CD4-positive, CD25-positive, alpha-beta regulatory T cell (primary cell): ENCODE measurements around the gene TOGARAM2. TPM values are rescaled to one million over a fixed set of nuclear protein-coding genes. Genes with fewer than 3 reads are reported as not detected.
A peak's percentile ranks its signal among the peaks of the same experiment; 100 is the strongest.

Source experiments
- ATAC-seq, 2 donors: fragments of 150-1000 bp; cut with Tn5 transposase; one replicate each; pipeline ENCODE4 v1.10.0; 2021; ENCODE audit warnings: low read depth in 2 of 2, moderate number of reproducible peaks in 2 of 2, moderate library complexity in 1 of 2
- DNase-seq, 3 donors: peaks; one replicate each; pipeline versions ENCODE4 v3.0.0 to v3.0.0-alpha.2; 2012 to 2022; ENCODE audit warnings: mixed read lengths in 1 of 3
- H3K27ac ChIP-seq: one replicate; pipeline ENCODE4 v1.7.0; 2013; ENCODE audit warnings: mild to moderate bottlenecking, low read length; ENCODE audit not compliant: insufficient read depth, poor library complexity, severe bottlenecking
- H3K27me3 ChIP-seq: one replicate; pipeline ENCODE4 v1.7.0; 2013; ENCODE audit warnings: low read length; ENCODE audit not compliant: control insufficient read depth, insufficient read depth
- H3K36me3 ChIP-seq: one replicate; pipeline ENCODE4 v1.7.0; 2013; ENCODE audit warnings: mild to moderate bottlenecking, low read length, moderate library complexity; ENCODE audit not compliant: control insufficient read depth, insufficient read depth
- H3K4me1 ChIP-seq: 2 replicates; pipeline ENCODE4 v1.7.0; 2013; ENCODE audit warnings: mild to moderate bottlenecking, low read length; ENCODE audit not compliant: insufficient read depth, control insufficient read depth, poor library complexity, severe bottlenecking
- H3K4me3 ChIP-seq: one replicate; pipeline ENCODE4 v1.7.0; 2013; ENCODE audit warnings: low read depth, mild to moderate bottlenecking, low read length, moderate library complexity
- H3K9me3 ChIP-seq, 2 experiments: 1 replicate in 1 of 2; 2 replicates in 1 of 2; pipeline ENCODE4 v1.7.0; 2013; ENCODE audit warnings: low read length in 2 of 2, mild to moderate bottlenecking in 1 of 2, moderate library complexity in 1 of 2; ENCODE audit not compliant: control insufficient read depth in 2 of 2
- H3K27ac Mint-ChIP-seq, 3 donors: one replicate each; pipeline ENCODE4 v1.8.0; 2020 to 2022; ENCODE audit warnings: mild to moderate bottlenecking in 3 of 3, mixed read lengths in 3 of 3, moderate library complexity in 2 of 3
- H3K27me3 Mint-ChIP-seq: one replicate; pipeline ENCODE4 v1.8.0; 2022; ENCODE audit warnings: mild to moderate bottlenecking, mixed read lengths
- H3K36me3 Mint-ChIP-seq: one replicate; pipeline ENCODE4 v1.8.0; 2020; ENCODE audit warnings: mixed read lengths
- H3K4me1 Mint-ChIP-seq, 4 donors: one replicate each; pipeline ENCODE4 v1.8.0; 2020 to 2022; ENCODE audit warnings: mixed read lengths in 4 of 4, mild to moderate bottlenecking in 1 of 4
- H3K4me3 Mint-ChIP-seq, 4 donors: one replicate each; pipeline ENCODE4 v1.8.0; 2020 to 2022; ENCODE audit warnings: mild to moderate bottlenecking in 4 of 4, mixed read lengths in 4 of 4, moderate library complexity in 3 of 4
- H3K9me3 Mint-ChIP-seq, 7 donors: one replicate each; pipeline ENCODE4 v1.8.0; 2020 to 2022; ENCODE audit warnings: mixed read lengths in 7 of 7, mild to moderate bottlenecking in 3 of 7, moderate library complexity in 2 of 7
- polyA plus RNA-seq, 4 donors: library from polyadenylated mRNA; unstranded; fragments of 300-500 nt; fragmentation: Illumina TruSeq; gene quantifications; one replicate each; pipeline ENCODE4 v1.2.3, GENCODE V29; 2021
- total RNA-seq: library from RNA; stranded (reverse); gene quantifications from one replicate; pipeline ENCODE4 v1.2.3, GENCODE V29; 2022

Gene TOGARAM2
- total and polyA plus RNA-seq, 5 donors from 2014 or later: 1.5 to 9.3 (median 2.1) TPM; not detected in 1

DNA sequence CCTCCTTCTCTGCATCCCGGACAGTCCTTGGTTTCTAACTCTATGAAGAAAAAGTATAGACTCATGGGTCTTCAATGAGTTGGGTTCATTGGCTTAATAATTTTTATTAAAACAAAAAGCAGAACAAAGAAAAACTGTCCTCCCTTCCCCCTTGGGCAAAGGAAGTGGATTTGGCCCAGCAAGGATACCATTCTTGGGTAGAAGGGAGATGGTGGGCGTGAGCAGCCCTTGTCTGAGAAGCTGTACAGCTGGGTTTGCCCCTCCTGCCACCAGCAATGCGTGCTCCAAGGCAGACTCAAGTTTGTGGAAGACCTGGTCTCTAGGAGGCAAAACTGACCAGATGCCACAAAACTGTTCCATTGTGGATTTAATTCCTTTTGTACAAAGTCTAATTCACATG lies 80.5 kb downstream of the TOGARAM2 start:
- no peaks in the 10 kb centered on the region for H3K9me3 Mint-ChIP-seq
- H3K4me1 Mint-ChIP-seq: peaks cover 0 to 2% (median 0%) of the 10 kb centered on the region in 4 donors
- H3K9me3 ChIP-seq: no peaks in the 10 kb centered on the region
- H3K36me3 ChIP-seq: no peaks in the 10 kb centered on the region
- H3K36me3 Mint-ChIP-seq: no peaks in the 10 kb centered on the region
- ATAC-seq (no peak), DNase-seq (no peak)
- no peak overlapping the region for H3K4me3 Mint-ChIP-seq
- H3K27ac Mint-ChIP-seq: no peak overlapping the region
- H3K4me3 ChIP-seq: no peak overlapping the region
- no peaks in the 10 kb centered on the region for H3K4me1 ChIP-seq
- H3K27ac ChIP-seq: no peak overlapping the region
- no peaks in the 10 kb centered on the region for H3K27me3 Mint-ChIP-seq
- no peaks in the 10 kb centered on the region for H3K27me3 ChIP-seq

DNA sequence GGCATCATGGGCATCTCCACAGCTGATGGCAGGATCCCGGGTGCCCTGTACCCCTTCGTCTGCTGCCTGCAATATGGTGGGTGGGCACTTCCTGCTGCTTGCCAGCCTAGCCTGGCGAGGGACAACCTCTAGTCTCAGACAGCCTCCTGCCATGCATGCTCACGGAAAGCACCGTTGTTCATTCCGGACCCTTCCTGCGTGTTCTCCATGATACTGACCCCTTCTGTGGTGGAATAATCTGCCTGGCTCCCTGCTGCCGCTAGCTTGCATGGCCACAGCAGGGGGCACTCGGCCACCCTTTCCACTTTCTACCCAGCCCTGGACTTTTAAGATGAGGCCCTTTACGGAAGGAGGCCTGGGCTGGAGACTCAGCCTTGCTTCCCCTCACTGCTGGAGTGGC lies 81.3 kb downstream of the TOGARAM2 start:
- H3K4me3 ChIP-seq: no peak overlapping the region
- Mint-ChIP-seq H3K27me3 (no peaks in the 10 kb centered on the region), H3K36me3 (no peaks in the 10 kb centered on the region), H3K4me3 (no peak overlapping the region), H3K9me3 (no peaks in the 10 kb centered on the region), H3K4me1 (peaks cover 0 to 2% (median 0%) of the 10 kb centered on the region in 4 donors), H3K27ac (no peak overlapping the region)
- DNase-seq (no peak), ATAC-seq (no peak)
- H3K36me3 ChIP-seq: no peaks in the 10 kb centered on the region
- no peaks in the 10 kb centered on the region for H3K27me3 ChIP-seq
- no peaks in the 10 kb centered on the region for H3K9me3 ChIP-seq
- H3K4me1 ChIP-seq: no peaks in the 10 kb centered on the region
- H3K27ac ChIP-seq: no peak overlapping the region

DNA sequence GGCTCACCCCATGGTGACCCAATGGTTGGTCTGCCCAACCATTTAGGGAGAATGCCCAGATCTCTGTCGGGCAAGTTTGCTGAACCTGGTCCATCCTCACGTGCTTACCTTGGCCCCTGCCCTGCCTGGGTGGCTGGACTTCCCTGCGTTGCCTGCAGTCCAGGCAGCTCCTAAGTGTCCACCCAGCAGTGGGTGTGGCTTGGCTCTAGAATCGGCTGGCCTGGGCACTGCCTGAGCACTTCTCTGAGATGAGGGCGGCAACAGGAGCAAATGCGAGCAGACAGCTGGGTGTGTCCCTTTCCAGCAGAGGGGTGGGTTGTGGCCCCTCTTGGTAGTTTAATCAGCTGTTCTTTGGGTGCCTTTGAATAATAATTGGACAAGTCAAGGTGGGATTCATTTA lies 82.0 kb downstream of the TOGARAM2 start:
- Mint-ChIP-seq H3K36me3 (no peaks in the 10 kb centered on the region), H3K27ac (peak overlapping the region in 1 of 3 donors; percentile 69), H3K4me3 (no peak overlapping the region), H3K27me3 (no peaks in the 10 kb centered on the region), H3K9me3 (no peaks in the 10 kb centered on the region), H3K4me1 (peaks cover 0 to 2% (median 0%) of the 10 kb centered on the region in 4 donors)
- DNase-seq (no peak), ATAC-seq (peak in 1 of 2 donors; percentile 24)
- H3K27ac ChIP-seq: no peak overlapping the region
- no peaks in the 10 kb centered on the region for H3K4me1 ChIP-seq
- no peaks in the 10 kb centered on the region for H3K36me3 ChIP-seq
- H3K27me3 ChIP-seq: no peaks in the 10 kb centered on the region
- H3K4me3 ChIP-seq: no peak overlapping the region
- H3K9me3 ChIP-seq: no peaks in the 10 kb centered on the region

DNA sequence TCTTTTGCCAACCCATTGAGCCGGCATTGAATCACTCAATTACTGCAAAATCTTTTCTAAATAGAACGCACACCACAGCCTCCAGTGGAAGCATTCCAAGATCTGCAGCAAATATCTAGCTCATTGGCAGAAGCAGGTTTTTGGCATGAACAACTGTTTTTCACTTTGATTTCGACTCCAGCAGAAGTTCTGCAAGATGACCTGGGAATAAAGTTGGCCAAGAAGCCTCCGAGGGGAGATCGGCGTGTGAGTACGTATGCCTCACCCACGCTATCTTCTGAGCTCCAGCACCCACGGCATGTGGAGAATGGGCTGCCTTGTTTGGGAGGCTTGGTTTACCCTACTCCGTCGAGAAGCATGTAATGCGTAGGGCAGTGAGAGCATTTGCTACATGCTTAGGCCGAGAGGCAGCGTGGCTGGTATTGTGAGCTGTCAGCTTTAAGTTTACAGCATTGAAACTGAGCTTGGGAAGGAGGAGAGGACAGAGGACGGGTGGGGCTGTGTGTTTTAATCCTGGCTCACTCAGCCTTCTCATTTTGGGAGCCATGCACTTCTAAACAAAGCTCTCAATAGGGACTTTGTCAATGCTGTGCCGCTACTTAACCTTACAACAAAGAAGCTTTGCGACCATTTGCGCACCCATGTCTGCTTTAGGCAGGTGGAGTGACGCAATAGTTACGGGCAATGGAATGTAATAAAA lies 82.7 kb downstream of the TOGARAM2 start:
- no peak for ATAC-seq
- Mint-ChIP-seq H3K27ac (no peak overlapping the region), H3K36me3 (no peaks in the 10 kb centered on the region), H3K27me3 (no peaks in the 10 kb centered on the region), H3K9me3 (no peaks in the 10 kb centered on the region), H3K4me1 (peaks cover 0 to 2% (median 0%) of the 10 kb centered on the region in 4 donors), H3K4me3 (no peak overlapping the region)
- Histone ChIP-seq H3K4me1 (no peaks in the 10 kb centered on the region), H3K4me3 (no peak overlapping the region), H3K36me3 (no peaks in the 10 kb centered on the region), H3K9me3 (no peaks in the 10 kb centered on the region), H3K27me3 (no peaks in the 10 kb centered on the region), H3K27ac (no peak overlapping the region)
- DNase-seq: no peak

DNA sequence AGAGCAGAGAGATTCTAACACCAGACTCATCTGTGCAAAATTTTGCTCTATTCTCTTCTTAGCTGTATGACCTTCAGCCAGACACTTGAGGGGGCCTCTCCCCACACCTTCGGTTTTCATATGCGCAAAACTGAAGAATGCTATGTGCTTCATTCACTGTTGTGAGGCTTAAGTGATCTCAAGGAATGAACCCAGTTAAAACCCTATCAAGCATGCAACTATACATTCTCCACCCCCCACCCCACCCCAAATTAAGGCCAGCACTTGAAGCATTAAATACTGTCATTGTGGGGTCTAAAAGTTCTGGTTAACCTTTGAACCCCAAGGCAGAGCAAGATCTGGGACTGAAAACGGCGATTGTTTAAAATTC lies 83.2 kb downstream of the TOGARAM2 start:
- no peak overlapping the region for H3K27ac Mint-ChIP-seq
- Histone ChIP-seq H3K9me3 (no peaks in the 10 kb centered on the region), H3K4me1 (no peaks in the 10 kb centered on the region), H3K4me3 (no peak overlapping the region), H3K27me3 (no peaks in the 10 kb centered on the region), H3K27ac (no peak overlapping the region), H3K36me3 (no peaks in the 10 kb centered on the region)
- H3K27me3 Mint-ChIP-seq: no peaks in the 10 kb centered on the region
- DNase-seq (no peak), ATAC-seq (no peak)
- H3K9me3 Mint-ChIP-seq: no peaks in the 10 kb centered on the region
- H3K36me3 Mint-ChIP-seq: no peaks in the 10 kb centered on the region
- no peak overlapping the region for H3K4me3 Mint-ChIP-seq
- peaks cover 0 to 2% (median 0%) of the 10 kb centered on the region in 4 donors for H3K4me1 Mint-ChIP-seq

DNA sequence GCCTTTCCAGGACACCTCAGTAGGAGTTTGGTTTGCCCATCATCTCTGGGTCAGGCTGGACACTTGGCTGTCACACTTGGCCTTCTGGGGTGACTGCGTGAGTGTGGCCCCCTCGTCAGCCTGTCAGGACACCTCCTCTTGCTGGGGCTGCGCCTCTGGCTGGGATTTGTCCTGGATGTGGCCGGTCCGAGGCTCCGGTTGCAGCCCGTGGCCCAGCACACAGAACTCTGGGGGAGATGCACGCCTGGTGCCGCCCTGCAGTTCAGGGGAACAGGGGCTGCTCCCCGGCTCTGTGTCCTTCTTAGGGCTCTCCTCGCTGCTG lies 83.6 kb downstream of the TOGARAM2 start:
- no peak overlapping the region for H3K4me3 Mint-ChIP-seq
- H3K4me1 Mint-ChIP-seq: peaks cover 0 to 2% (median 0%) of the 10 kb centered on the region in 4 donors
- ATAC-seq: no peak

DNA sequence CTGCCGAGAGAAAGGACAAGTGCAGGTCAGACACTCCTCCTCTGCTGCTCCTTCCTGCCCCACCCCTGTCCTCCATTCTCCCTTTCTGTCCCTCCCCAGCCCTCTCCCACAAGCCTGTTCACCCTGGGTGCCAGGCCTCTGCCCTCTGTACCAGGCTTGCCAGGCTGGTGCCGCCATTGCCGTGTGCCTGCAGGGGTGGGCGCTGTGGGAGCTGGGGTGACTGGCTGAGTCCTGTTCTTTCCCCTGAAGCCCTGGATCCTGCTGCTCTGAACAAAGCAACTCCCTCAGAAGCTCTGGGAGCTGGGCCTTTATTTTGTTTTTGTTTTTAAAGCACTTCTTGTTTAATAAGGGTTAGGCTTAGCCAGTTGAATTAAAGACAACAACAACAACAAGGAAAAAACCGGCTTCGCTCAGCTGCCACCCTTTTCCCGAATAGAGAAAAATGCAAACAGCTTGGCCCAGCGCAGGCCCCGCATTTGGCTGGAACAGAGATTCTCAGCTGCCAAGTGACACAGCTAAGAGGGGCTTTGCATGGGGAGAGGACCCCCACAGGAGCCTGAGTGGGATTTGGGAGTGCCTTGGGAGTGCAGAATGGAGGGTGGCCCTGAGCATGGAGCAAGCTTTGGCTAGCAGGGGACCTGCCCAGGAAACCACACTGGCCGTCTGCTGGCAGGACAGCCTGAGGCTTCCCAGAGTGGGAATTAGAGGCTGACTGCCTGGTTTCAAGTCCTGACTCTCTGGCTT lies 84.1 kb downstream of the TOGARAM2 start:
- no peaks in the 10 kb centered on the region for H3K4me1 Mint-ChIP-seq
- no peak overlapping the region for H3K27ac Mint-ChIP-seq
- ATAC-seq (no peak), DNase-seq (no peak)
- H3K4me1 ChIP-seq: no peaks in the 10 kb centered on the region
- H3K9me3 ChIP-seq: no peaks in the 10 kb centered on the region
- no peaks in the 10 kb centered on the region for H3K27me3 ChIP-seq
- no peak overlapping the region for H3K4me3 ChIP-seq
- no peak overlapping the region for H3K4me3 Mint-ChIP-seq
- H3K27ac ChIP-seq: no peak overlapping the region
- H3K36me3 ChIP-seq: no peaks in the 10 kb centered on the region
- no peaks in the 10 kb centered on the region for H3K27me3 Mint-ChIP-seq
- no peaks in the 10 kb centered on the region for H3K36me3 Mint-ChIP-seq
- H3K9me3 Mint-ChIP-seq: no peaks in the 10 kb centered on the region

More for the DNA sequence above, 83.6 kb downstream of the TOGARAM2 start:
- H3K27me3 Mint-ChIP-seq: no peaks in the 10 kb centered on the region
- H3K36me3 Mint-ChIP-seq: no peaks in the 10 kb centered on the region
- Histone ChIP-seq H3K4me3 (no peak overlapping the region), H3K27me3 (no peaks in the 10 kb centered on the region), H3K36me3 (no peaks in the 10 kb centered on the region), H3K9me3 (no peaks in the 10 kb centered on the region), H3K27ac (no peak overlapping the region), H3K4me1 (no peaks in the 10 kb centered on the region)
- H3K27ac Mint-ChIP-seq: no peak overlapping the region
- H3K9me3 Mint-ChIP-seq: no peaks in the 10 kb centered on the region
- DNase-seq: no peak
